ENCODE data around the gene DCTN4.

- TF ChIP-seq RAD21 (IDR thresholded peaks at IDR 0.05 in 1 of 2, conservative IDR thresholded peaks at IDR 0.05 in 1 of 2; ENCODE audit: low read depth in 2 of 2, low read length in 2 of 2) (no peak), YY1 (IDR thresholded peaks at IDR 0.05; ENCODE audit: low read depth, low read length) (no peak), POU5F1 (IDR thresholded peaks at IDR 0.05; ENCODE audit: low read depth, low read length) (no peak), RFX5 (IDR thresholded peaks at IDR 0.05; ENCODE audit: borderline replicate concordance, low read depth, low read length) (no peak), NRF1 (IDR thresholded peaks at IDR 0.05; ENCODE audit: low read depth, low read length) (no peak), HDAC6 (IDR thresholded peaks at IDR 0.05; ENCODE audit: low read depth, low read length) (no peak), POLR2A (IDR thresholded peaks at IDR 0.05; ENCODE audit: control extremely low read depth in 1 of 2, low read depth in 2 of 2, low read length in 2 of 2) (no peak), GTF2F1 (IDR thresholded peaks at IDR 0.05; ENCODE audit: borderline replicate concordance, low read depth, low read length) (no peak), POLR2AphosphoS5 (IDR thresholded peaks at IDR 0.05; ENCODE audit: low read depth, low read length) (no peak), ZNF274 (IDR thresholded peaks at IDR 0.05; ENCODE audit: borderline replicate concordance, extremely low read depth, low read length) (no peak), SP1 (IDR thresholded peaks at IDR 0.05; ENCODE audit: low read depth, low read length) (no peak), EZH2 (IDR thresholded peaks at IDR 0.05; ENCODE audit: low read depth, low read length, severe bottlenecking) (no peak), CHD2 (IDR thresholded peaks at IDR 0.05; ENCODE audit: low read length) (no peak)
- TF ChIP-seq, protein P1, sequence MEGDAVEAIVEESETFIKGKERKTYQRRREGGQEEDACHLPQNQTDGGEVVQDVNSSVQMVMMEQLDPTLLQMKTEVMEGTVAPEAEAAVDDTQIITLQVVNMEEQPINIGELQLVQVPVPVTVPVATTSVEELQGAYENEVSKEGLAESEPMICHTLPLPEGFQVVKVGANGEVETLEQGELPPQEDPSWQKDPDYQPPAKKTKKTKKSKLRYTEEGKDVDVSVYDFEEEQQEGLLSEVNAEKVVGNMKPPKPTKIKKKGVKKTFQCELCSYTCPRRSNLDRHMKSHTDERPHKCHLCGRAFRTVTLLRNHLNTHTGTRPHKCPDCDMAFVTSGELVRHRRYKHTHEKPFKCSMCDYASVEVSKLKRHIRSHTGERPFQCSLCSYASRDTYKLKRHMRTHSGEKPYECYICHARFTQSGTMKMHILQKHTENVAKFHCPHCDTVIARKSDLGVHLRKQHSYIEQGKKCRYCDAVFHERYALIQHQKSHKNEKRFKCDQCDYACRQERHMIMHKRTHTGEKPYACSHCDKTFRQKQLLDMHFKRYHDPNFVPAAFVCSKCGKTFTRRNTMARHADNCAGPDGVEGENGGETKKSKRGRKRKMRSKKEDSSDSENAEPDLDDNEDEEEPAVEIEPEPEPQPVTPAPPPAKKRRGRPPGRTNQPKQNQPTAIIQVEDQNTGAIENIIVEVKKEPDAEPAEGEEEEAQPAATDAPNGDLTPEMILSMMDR (IDR thresholded peaks at IDR 0.05; ENCODE audit: control extremely low read depth in 1 of 3, insufficient read depth in 1 of 3, low read depth in 1 of 3, low read length in 3 of 3): no peak
Measured at GRCh38 chr5:150774145-150774544, 15.3 kb upstream of the DCTN4 start.

Measured in H1 (cell line).